G401 (cell line): ENCODE results near the gene RRP1. TPM values are rescaled to one million over a fixed set of nuclear protein-coding genes. Genes with fewer than 3 reads are reported as not detected.

Experiments used
- DNase-seq: peaks from one replicate; pipeline ENCODE4 v3.0.0-alpha.2; 2015; ENCODE audit warnings: low spot score
- in situ Hi-C: cut with HindIII; loops from 2 replicates; pipeline ENCODE4 v1.10.0; 2016; ENCODE audit warnings: low sequenced_read_pairs, mixed read lengths
- total RNA-seq: library from RNA; depleted of rRNA; stranded (reverse); fragments of >200 nt; shearing (Covaris generic); gene quantifications from 2 replicates; pipeline ENCODE4 v1.2.3, GENCODE V29; 2014

RRP1 gene
- total RNA-seq, 1 experiment from 2014 or later, result 51.2 TPM

GRCh38 chr21:43771698-43772424 lies 17.5 kb upstream of the RRP1 start:
- in situ Hi-C loops, result no loop called here
- no peak for DNase-seq

- DNase-seq, result no peak
- in situ Hi-C loops, result no loop called here
Observed at GRCh38 chr21:43772425-43772821, 17.0 kb upstream of the RRP1 start.

DNA sequence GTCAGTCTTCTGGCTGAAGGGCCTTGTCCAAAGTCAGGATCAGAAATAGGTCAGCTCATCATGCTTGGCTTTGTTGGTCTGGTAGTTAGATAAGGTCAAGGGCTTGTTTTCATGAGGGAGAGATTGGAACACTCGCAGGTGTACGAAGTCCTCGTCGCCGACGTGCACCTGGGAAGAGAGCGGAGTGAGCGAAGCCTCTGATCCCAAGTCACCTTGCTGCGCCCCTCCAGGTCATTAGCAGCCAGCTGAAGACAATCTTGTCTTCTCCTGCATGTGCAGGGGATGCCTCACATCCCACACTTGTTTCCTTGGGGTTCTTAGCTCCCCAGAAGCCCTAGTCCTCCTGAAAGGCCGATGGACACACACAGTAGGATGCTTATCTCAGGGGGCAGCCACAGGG lies 15.2 kb upstream of the RRP1 start:
- no peak for DNase-seq
- in situ Hi-C loops, result no loop called here

DNA sequence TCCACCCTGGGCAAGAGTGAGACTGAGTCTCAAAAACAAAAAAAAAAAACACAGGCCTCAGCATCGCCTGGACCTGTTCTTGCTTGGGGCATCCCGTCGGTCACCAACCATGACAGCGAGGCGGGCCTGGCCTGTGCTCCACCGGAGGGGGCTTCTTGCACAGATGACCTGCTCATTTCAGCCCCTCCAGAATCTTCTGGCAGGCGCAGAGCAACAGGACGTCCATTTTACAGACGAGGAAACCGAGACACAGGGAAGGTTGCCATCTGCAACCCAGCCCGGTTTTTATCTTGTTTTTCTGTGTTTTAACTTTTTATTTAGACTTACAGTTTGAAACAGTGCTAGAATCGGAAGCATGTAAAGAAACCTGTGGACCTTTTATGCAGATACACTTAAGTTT lies 14.2 kb upstream of the RRP1 start:
- DNase-seq, result no peak
- in situ Hi-C loops, result no loop called here

GRCh38 chr21:43775795-43776430 lies 13.5 kb upstream of the RRP1 start, which contains the start of gene CSTB:
Gene CSTB, minus strand, starts transcription at chr21:43776308. Its CDS starts 39 bp downstream, at chr21:43776269.
- in situ Hi-C loops, result no loop called here
- DNase-seq, result peak; percentile 78

DNA sequence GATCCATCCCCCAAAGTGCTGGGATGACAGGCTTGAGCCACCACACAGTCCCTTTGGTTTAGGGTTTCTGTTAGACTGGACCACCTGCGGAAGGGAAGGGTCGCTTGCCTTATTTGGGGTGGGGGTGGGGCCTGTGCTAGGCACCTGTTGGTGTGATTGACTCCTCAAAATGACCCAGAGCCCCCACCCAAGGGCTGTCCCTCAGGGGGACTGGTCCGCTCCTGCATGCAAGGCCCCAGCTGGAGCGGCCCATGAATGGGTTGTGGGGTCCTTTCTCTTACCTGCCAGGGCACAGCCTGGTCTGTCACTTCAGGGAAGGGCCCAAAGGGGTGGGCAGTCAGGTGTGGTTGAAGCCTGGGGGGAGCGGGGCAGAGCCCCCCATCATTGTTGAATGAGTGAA lies 11.4 kb upstream of the RRP1 start:
- DNase-seq, result no peak
- in situ Hi-C loops, result no loop called here

DNA sequence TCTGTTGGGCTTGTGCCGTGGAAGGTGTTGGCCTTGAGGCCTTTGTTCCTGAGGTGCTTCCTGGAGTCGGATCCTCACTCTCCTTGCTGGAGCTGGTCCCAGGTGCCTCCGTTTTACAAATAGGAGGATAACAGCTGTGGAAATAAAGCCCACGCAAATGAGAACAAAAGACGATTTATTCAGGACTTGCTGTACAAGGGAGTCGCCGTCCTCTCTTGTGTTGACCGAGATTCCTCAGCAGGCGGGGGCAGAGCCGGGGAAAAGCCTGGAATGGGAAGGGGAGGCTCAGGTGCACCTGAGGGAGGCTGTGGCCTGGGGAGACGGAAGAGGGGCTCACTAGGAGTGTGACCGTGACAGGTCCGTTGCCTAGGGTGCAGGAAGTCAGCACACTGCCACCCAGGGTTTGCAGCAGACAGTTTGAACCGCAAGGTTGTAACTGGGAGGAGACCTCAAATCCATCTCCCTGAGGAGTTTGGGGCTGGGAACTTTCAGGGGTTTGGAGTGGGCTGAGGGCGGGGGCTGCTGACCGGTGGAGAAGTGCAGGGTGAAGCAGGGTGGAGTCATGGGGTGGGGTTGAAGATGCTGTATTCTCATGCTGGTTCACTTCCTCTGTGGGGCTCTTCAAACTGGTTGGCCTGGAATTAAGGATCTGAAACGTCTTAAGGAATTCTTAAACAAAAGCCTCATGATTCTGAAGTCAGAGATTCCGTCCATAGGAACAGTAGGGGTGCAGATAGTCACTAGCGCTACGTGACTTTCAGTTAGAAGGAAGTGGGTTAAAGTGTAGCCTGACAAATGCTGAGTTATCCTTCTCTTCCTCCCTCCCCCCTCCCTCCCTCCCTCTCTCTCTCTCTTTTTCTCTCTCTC lies 10.7 kb upstream of the RRP1 start:
- DNase-seq, result peak; percentile 14
- in situ Hi-C loops, result no loop called here

- DNase-seq, result no peak
- in situ Hi-C loops, result no loop called here
Observed at GRCh38 chr21:43779660-43780059, 9.7 kb upstream of the RRP1 start.

GRCh38 chr21:43781846-43782245 lies 7.5 kb upstream of the RRP1 start:
- in situ Hi-C loops, result no loop called here

GRCh38 chr21:43782431-43783097 lies 6.8 kb upstream of the RRP1 start:
- in situ Hi-C loops, result no loop called here
- no peak for DNase-seq

More at GRCh38 chr21:43781846-43782245, 7.5 kb upstream of the RRP1 start:
- no peak for DNase-seq

- in situ Hi-C loops, result no loop called here
- no peak for DNase-seq
Observed at GRCh38 chr21:43783098-43783700, 6.2 kb upstream of the RRP1 start.

DNA sequence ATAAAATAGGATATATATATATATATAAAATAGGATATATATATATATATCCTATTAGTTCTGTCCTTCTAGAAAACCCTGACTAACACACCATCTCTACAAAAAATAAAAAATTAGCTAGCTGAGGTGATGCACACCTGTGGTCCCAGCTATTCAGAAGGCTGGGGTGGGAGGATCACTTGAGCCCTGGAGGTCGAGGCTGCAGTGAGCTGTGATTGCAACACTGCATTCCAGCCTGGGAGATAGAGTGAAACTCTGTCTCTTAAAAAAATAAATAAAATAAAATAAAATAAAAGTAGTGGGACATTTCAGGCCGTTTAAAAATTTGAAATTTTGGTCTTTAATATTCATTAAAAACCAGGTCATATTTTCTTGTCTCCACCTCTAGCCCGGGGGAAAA lies 4.2 kb upstream of the RRP1 start:
- DNase-seq, result no peak
- in situ Hi-C loops, result no loop called here

- in situ Hi-C loops, result no loop called here
- no peak for DNase-seq
Observed at GRCh38 chr21:43786300-43786806, 3.0 kb upstream of the RRP1 start.

- in situ Hi-C loops, result no loop called here
- no peak for DNase-seq
Observed at GRCh38 chr21:43786807-43787440, 2.5 kb upstream of the RRP1 start.

GRCh38 chr21:43790010-43790524 lies 690 bp downstream of the RRP1 start:
- in situ Hi-C loops, result no loop called here
- DNase-seq, result peak; percentile 14

GRCh38 chr21:43792406-43792805 lies 3.0 kb downstream of the RRP1 start:
- in situ Hi-C loops, result no loop called here
- no peak for DNase-seq

- no peak for DNase-seq
- in situ Hi-C loops, result no loop called here
Observed at GRCh38 chr21:43793243-43793642, 3.9 kb downstream of the RRP1 start.

DNA sequence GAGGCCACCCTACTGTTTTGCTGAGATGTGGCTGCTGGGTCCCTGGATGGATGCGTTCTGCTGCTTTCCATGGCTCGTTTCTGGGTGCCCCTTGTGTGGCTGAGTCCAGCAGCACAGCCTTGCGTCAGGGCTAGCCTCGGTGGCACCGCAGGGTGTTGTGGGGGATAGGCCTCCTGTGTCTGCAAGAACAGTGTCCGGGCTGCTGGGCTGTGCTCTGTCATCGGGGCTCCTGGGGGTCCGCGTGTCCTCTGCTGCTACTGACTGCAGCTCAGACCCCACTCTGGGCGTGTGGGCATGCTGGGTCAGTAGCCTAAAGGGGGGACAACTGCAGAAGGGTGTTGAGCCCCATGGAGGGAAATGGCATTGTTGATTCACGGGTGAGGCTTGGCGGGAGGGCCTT lies 4.9 kb downstream of the RRP1 start:
- DNase-seq, result no peak
- in situ Hi-C loops, result no loop called here
